Type B pancreatic cell (in vitro differentiated cells): ENCODE measurements around the gene ING3. TPM values are rescaled to one million over a fixed set of nuclear protein-coding genes. Genes with fewer than 3 reads are reported as not detected.

ENCODE experiments used
- DNase-seq: peaks from one replicate; pipeline ENCODE4 v3.0.0; 2021; ENCODE audit warnings: mixed read lengths; ENCODE audit not compliant: unreplicated experiment; ENCODE audit errors: extremely low spot score
- H3K27ac Mint-ChIP-seq: 2 replicates; pipeline ENCODE4 v1.8.0; 2021; ENCODE audit warnings: mild to moderate bottlenecking, mixed read lengths
- H3K27me3 Mint-ChIP-seq: 2 replicates; pipeline ENCODE4 v1.8.0; 2021; ENCODE audit warnings: mixed read lengths
- H3K36me3 Mint-ChIP-seq: 2 replicates; pipeline ENCODE4 v1.8.0; 2021; ENCODE audit warnings: mixed read lengths
- H3K4me1 Mint-ChIP-seq: one replicate; pipeline ENCODE4 v1.8.0; 2021; ENCODE audit warnings: mixed read lengths; ENCODE audit not compliant: unreplicated experiment
- H3K4me3 Mint-ChIP-seq: 2 replicates; pipeline ENCODE4 v1.8.0; 2021; ENCODE audit warnings: mild to moderate bottlenecking, mixed read lengths
- H3K9me3 Mint-ChIP-seq: 2 replicates; pipeline ENCODE4 v1.8.0; 2021; ENCODE audit warnings: mixed read lengths
- total RNA-seq: library from RNA; stranded (reverse); gene quantifications from 2 replicates; pipeline ENCODE4 v1.2.1, GENCODE V29; 2021; ENCODE audit warnings: low replicate concordance
- TF ChIP-seq, protein P1 (sequence below): fragments of 200-600 bp; sonication (generic); conservative IDR thresholded peaks from 2 replicates; pipeline ENCODE4 v1.5.0; 2021; ENCODE audit warnings: antibody characterized with exemption, mild to moderate bottlenecking

ING3 gene
- total RNA-seq, 1 donor from 2014 or later, result 20.7 TPM

DNA sequence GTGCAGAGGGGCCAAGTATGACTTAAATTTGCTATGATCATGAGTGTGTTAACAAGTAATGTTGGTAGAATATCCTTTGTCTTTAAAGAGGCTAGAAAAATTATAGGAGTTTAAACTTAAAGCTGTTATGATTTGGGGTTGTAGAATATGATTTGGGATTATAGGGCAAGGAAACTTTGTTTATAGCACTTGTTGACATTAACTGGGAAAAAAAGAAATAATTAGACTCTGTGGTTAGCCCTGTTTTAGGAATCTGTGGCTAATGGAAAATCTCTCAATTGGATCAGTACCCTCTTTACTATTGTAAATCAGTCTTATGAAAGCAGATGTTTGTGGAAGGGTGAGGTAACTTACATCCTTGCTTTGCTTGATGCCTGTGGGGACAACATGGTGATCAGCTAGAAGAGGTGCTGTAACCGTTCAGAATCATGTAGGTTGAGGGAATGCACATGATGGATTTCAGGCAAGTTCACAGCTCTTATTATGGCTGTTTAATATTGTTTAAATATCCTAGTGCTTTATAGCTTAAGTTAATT is 11.1 kb downstream of the ING3 start:
- TF ChIP-seq, protein P1, sequence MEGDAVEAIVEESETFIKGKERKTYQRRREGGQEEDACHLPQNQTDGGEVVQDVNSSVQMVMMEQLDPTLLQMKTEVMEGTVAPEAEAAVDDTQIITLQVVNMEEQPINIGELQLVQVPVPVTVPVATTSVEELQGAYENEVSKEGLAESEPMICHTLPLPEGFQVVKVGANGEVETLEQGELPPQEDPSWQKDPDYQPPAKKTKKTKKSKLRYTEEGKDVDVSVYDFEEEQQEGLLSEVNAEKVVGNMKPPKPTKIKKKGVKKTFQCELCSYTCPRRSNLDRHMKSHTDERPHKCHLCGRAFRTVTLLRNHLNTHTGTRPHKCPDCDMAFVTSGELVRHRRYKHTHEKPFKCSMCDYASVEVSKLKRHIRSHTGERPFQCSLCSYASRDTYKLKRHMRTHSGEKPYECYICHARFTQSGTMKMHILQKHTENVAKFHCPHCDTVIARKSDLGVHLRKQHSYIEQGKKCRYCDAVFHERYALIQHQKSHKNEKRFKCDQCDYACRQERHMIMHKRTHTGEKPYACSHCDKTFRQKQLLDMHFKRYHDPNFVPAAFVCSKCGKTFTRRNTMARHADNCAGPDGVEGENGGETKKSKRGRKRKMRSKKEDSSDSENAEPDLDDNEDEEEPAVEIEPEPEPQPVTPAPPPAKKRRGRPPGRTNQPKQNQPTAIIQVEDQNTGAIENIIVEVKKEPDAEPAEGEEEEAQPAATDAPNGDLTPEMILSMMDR, result no peak
- Mint-ChIP-seq H3K36me3 (peaks cover 28% of the 10 kb centered on the region), H3K27me3 (no peaks in the 10 kb centered on the region), H3K9me3 (no peaks in the 10 kb centered on the region), H3K4me1 (peaks cover 4% of the 10 kb centered on the region), H3K4me3 (no peak overlapping the region), H3K27ac (no peak overlapping the region)
- no peak for DNase-seq

DNA sequence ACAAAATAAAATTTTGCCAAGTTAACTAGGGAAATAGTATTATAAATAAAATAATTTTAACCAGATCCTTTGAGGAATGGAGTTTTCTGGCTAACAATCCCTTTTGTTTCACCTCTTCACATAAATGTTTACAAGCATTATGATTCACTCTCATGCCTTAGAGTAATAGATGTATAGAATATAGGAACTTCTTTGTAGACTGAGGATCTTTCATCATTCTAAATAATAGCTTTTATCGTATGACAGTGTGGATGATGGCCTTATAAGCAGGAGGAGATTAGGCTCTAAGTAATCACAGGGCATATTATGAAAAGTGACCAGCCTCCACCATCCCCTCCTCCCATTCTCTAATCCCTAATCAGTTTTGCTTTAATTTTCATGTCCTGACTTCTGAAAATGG is 13.5 kb downstream of the ING3 start:
- H3K4me3 Mint-ChIP-seq, result no peak overlapping the region
- peaks cover 4% of the 10 kb centered on the region for H3K4me1 Mint-ChIP-seq
- DNase-seq, result no peak

DNA sequence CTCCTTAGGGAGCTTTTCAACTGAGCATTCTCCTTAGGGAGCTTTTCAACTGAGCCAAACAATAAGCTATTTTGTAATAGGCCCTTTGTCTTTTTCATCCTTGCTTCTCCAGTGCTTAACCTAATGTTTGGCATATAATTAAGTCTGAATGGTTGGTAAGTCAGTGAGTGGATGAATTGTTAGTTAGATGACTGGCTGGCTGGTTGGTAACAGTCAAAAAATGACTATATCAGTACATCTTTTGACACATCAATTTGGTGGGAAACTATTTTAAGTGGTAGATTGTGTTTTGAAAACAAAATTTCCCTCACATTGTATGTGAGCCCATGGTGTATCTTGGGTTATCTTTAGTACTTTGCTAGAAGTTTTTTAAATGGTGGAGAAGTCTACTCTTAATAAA is 16.4 kb downstream of the ING3 start:
- DNase-seq, result no peak
- no peak overlapping the region for H3K4me3 Mint-ChIP-seq
- H3K4me1 Mint-ChIP-seq, result no peaks in the 10 kb centered on the region
- no peak overlapping the region for H3K27ac Mint-ChIP-seq
- H3K27me3 Mint-ChIP-seq, result no peaks in the 10 kb centered on the region
- TF ChIP-seq, protein P1, result no peak
- H3K36me3 Mint-ChIP-seq, result peaks cover 33% of the 10 kb centered on the region
- no peaks in the 10 kb centered on the region for H3K9me3 Mint-ChIP-seq

More for the DNA sequence above, 13.5 kb downstream of the ING3 start:
- peaks cover 28% of the 10 kb centered on the region for H3K36me3 Mint-ChIP-seq
- TF ChIP-seq, protein P1, result no peak
- H3K9me3 Mint-ChIP-seq, result no peaks in the 10 kb centered on the region
- no peak overlapping the region for H3K27ac Mint-ChIP-seq
- no peaks in the 10 kb centered on the region for H3K27me3 Mint-ChIP-seq

- Mint-ChIP-seq H3K27me3 (no peaks in the 10 kb centered on the region), H3K27ac (no peak overlapping the region), H3K4me3 (no peak overlapping the region), H3K36me3 (peaks cover 30% of the 10 kb centered on the region), H3K9me3 (no peaks in the 10 kb centered on the region), H3K4me1 (peaks cover 3% of the 10 kb centered on the region)
- TF ChIP-seq, protein P1, result no peak
- DNase-seq, result no peak
Observed at GRCh38 chr7:120973849-120974248, 23.3 kb downstream of the ING3 start.

DNA sequence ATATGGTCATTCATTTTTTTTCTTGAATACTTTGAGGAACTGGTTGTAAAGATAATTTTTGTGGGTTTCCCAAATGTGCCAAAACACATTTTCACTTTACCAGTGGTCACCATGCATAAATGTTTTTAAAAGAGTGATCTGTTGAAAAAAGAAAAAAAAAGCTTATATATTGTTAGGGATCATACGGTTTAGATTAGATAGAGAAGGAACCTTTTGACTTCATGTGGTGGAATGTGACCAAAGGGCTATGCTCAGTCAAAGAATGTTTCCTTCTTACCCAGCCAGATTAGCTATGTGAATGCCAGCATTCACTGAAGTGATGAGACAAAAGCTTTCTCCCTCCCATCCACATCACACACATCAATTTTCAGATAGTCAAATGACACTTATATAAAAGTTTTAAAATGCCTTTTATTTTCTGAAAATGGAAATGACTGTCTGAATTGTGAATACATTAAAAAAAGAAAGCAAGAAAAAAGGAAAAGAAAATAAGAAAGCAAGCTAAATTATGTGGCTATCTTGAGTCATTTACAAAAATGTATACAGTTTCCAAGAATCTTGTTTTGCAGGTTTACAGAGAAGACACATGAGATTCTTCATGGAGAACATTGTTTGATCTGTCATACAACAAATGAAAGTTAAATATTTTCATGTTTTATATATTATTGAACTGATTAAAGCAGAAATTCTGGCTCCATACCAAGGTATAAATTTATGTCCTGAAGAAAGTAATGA is 29.4 kb downstream of the ING3 start:
- H3K27ac Mint-ChIP-seq, result peak overlapping the region; percentile 56
- TF ChIP-seq, protein P1, result no peak
- H3K36me3 Mint-ChIP-seq, result peaks cover 4% of the 10 kb centered on the region
- H3K4me3 Mint-ChIP-seq, result no peak overlapping the region
- H3K27me3 Mint-ChIP-seq, result no peaks in the 10 kb centered on the region
- H3K9me3 Mint-ChIP-seq, result no peaks in the 10 kb centered on the region
- peaks cover 5% of the 10 kb centered on the region for H3K4me1 Mint-ChIP-seq
- no peak for DNase-seq
